Breast epithelium (tissue), 4 donors: ENCODE results near the gene CDH3. TPM values are rescaled to one million over a fixed set of nuclear protein-coding genes. Genes with fewer than 3 reads are reported as not detected.

Experiments
- DNase-seq, 2 donors: peaks; one replicate each; pipeline ENCODE4 v3.0.0-alpha.2; 2019; ENCODE audit warnings: low spot score in 2 of 2
- H3K27ac ChIP-seq, 2 donors: fragments of 200-600 bp; sonication (generic) in 1 of 2; one replicate each; pipeline ENCODE4 v1.5.1; 2016 to 2019; ENCODE audit warnings: mild to moderate bottlenecking in 1 of 2
- H3K27me3 ChIP-seq, 2 donors: fragments of 200-600 bp; sonication (generic) in 1 of 2; one replicate each; pipeline versions ENCODE4 v1.5.1 to v1.6.0; 2017 to 2019; ENCODE audit warnings: control low read depth in 1 of 2, mild to moderate bottlenecking in 1 of 2
- H3K36me3 ChIP-seq: fragments of 200-600 bp; one replicate; pipeline ENCODE4 v1.5.1; 2019
- H3K4me1 ChIP-seq, 2 donors: fragments of 200-600 bp; sonication (generic); one replicate each; pipeline ENCODE4 v1.5.1; 2016 to 2019; ENCODE audit warnings: control low read depth in 1 of 2
- H3K4me3 ChIP-seq, 3 donors: fragments of 200-600 bp; sonication (generic); 1 replicate in 2 of 3; 2 replicates in 1 of 3; pipeline ENCODE4 v1.5.1; 2016 to 2019; ENCODE audit warnings: mild to moderate bottlenecking in 3 of 3, moderate library complexity in 2 of 3
- H3K9me3 ChIP-seq, 2 donors: fragments of 200-600 bp; sonication (generic) in 1 of 2; one replicate each; pipeline ENCODE4 v1.5.1; 2016 to 2019; ENCODE audit warnings: control low read depth in 1 of 2
- CTCF ChIP-seq, 3 donors: fragments of 450-650 bp; IDR thresholded peaks; one replicate each; pipeline ENCODE4 v1.5.1; 2016 to 2017; ENCODE audit warnings: antibody characterized with exemption in 3 of 3, mild to moderate bottlenecking in 3 of 3, moderate library complexity in 3 of 3
- POLR2A ChIP-seq: fragments of 450-650 bp; IDR thresholded peaks from one replicate; pipeline ENCODE4 v1.6.1; 2016; ENCODE audit warnings: antibody characterized with exemption, mild to moderate bottlenecking, moderate library complexity
- POLR2AphosphoS5 ChIP-seq, 3 donors: sonication (generic); formaldehyde crosslinking; IDR thresholded peaks; one replicate each; pipeline ENCODE4 v1.6.1; 2017; ENCODE audit warnings: antibody characterized with exemption in 3 of 3
- intact Hi-C: fragments of 100-400 bp; cut with DNase I; formaldehyde crosslinking; loops from one replicate; pipeline ENCODE4 v1.15.1; 2023; ENCODE audit warnings: low total_unique reads
- total RNA-seq, 3 donors: library from RNA; depleted of rRNA; stranded (reverse); fragments of >200 nt; gene quantifications; one replicate each; pipeline ENCODE4 v1.1.0, GENCODE V29; 2016

CDH3 gene
- total RNA-seq, 3 donors from 2014 or later, result 0.32 to 62.6 (median 39.0) TPM

- H3K4me1 ChIP-seq, result no peaks in the 10 kb centered on the region
- H3K27me3 ChIP-seq, result peaks cover 0 to 8% of the 10 kb centered on the region in 2 donors
- intact Hi-C loops, result no loop called here
- no peak for DNase-seq
- H3K4me3 ChIP-seq, result no peak overlapping the region
- no peaks in the 10 kb centered on the region for H3K36me3 ChIP-seq
- no peak overlapping the region for H3K27ac ChIP-seq
- H3K9me3 ChIP-seq, result no peaks in the 10 kb centered on the region
- TF ChIP-seq CTCF (IDR thresholded peaks at IDR 0.05), result no peak
- no peak for TF ChIP-seq POLR2A
- TF ChIP-seq POLR2AphosphoS5 (IDR thresholded peaks at IDR 0.05), result no peak
Measured at GRCh38 chr16:68734782-68735181, 89.7 kb downstream of the CDH3 start.

GRCh38 chr16:68736561-68736960 is 91.5 kb downstream of the CDH3 start:
- H3K9me3 ChIP-seq, result no peaks in the 10 kb centered on the region
- no peak for DNase-seq
- intact Hi-C loops, result no loop called here
- peaks cover 0 to 8% of the 10 kb centered on the region in 2 donors for H3K27me3 ChIP-seq
- H3K36me3 ChIP-seq, result no peaks in the 10 kb centered on the region
- H3K27ac ChIP-seq, result peak overlapping the region in 1 of 2 donors; percentile 93
- H3K4me3 ChIP-seq, result peak overlapping the region in 2 of 3 donors; percentile 84 to 86
- no peaks in the 10 kb centered on the region for H3K4me1 ChIP-seq
- no peak for TF ChIP-seq CTCF (IDR thresholded peaks at IDR 0.05)
- TF ChIP-seq POLR2A, result no peak
- no peak for TF ChIP-seq POLR2AphosphoS5 (IDR thresholded peaks at IDR 0.05)

GRCh38 chr16:68737046-68737729 is 92.1 kb downstream of the CDH3 start, which contains the start of gene CDH1:
Gene CDH1 (plus strand): TSS chr16:68737292. CDS start chr16:68737416, 124 bp downstream.
- Histone ChIP-seq H3K27ac (peak within 1 kb of the TSS; percentile 93 to 94), H3K36me3 (no peaks in the 10 kb centered on the region), H3K4me3 (peak within 1 kb of the TSS in 2 of 3 donors; percentile 84 to 86), H3K4me1 (no peaks in the 10 kb centered on the region), H3K27me3 (peaks cover 0 to 8% of the 10 kb centered on the region in 2 donors), H3K9me3 (no peaks in the 10 kb centered on the region)
- intact Hi-C loops, result no loop called here
- TF ChIP-seq CTCF (IDR thresholded peaks at IDR 0.05) (no peak), POLR2A (peak; percentile 85), POLR2AphosphoS5 (IDR thresholded peaks at IDR 0.05) (peak in 2 of 3 donors; percentile 74 to 95)
- peak; percentile 94 to 96 for DNase-seq

- peaks cover 0 to 8% of the 10 kb centered on the region in 2 donors for H3K27me3 ChIP-seq
- H3K27ac ChIP-seq, result peak overlapping the region; percentile 93 to 94
- no peaks in the 10 kb centered on the region for H3K36me3 ChIP-seq
- no peaks in the 10 kb centered on the region for H3K4me1 ChIP-seq
- peak; percentile 70 to 82 for DNase-seq
- H3K9me3 ChIP-seq, result no peaks in the 10 kb centered on the region
- intact Hi-C loops, result no loop called here
- peak overlapping the region in 2 of 3 donors; percentile 84 to 86 for H3K4me3 ChIP-seq
- peak in 2 of 3 donors; percentile 20 to 61 for TF ChIP-seq POLR2AphosphoS5 (IDR thresholded peaks at IDR 0.05)
- no peak for TF ChIP-seq POLR2A
Measured at GRCh38 chr16:68737730-68738629, 92.9 kb downstream of the CDH3 start.

- no peaks in the 10 kb centered on the region for H3K36me3 ChIP-seq
- no peaks in the 10 kb centered on the region for H3K9me3 ChIP-seq
- H3K4me3 ChIP-seq, result no peak overlapping the region
- intact Hi-C loops, result no loop called here
- DNase-seq, result no peak
- no peak for TF ChIP-seq POLR2A
- TF ChIP-seq POLR2AphosphoS5 (IDR thresholded peaks at IDR 0.05), result no peak
- no peak for TF ChIP-seq CTCF (IDR thresholded peaks at IDR 0.05)
- H3K27ac ChIP-seq, result peak overlapping the region; percentile 81 to 93
- H3K4me1 ChIP-seq, result peaks cover 0 to 9% of the 10 kb centered on the region in 2 donors
- peaks cover 0 to 8% of the 10 kb centered on the region in 2 donors for H3K27me3 ChIP-seq
Measured at GRCh38 chr16:68739964-68740627, 95.0 kb downstream of the CDH3 start.
